SU-DHL-6 (cell line): ENCODE data around the gene ACOT4.
"Not testable (repeated sequence)": the region's sequence is repeated elsewhere in the genome, so short reads cannot be mapped to it uniquely, and the experiment has no call there.

Source experiments
- CTCF ChIP-seq: fragments of 200-600 bp; sonication (generic); IDR thresholded peaks from one replicate; pipeline ENCODE4 v1.5.1; 2017; ENCODE audit warnings: antibody characterized with exemption, mild to moderate bottlenecking, low read length, moderate library complexity; ENCODE audit not compliant: insufficient read depth, poor library complexity, severe bottlenecking
- EZH2phosphoT487 ChIP-seq: fragments of 200-600 bp; sonication (generic), shearing (Covaris generic); conservative IDR thresholded peaks from 2 replicates; pipeline ENCODE4 v1.6.1; 2018; ENCODE audit warnings: mild to moderate bottlenecking, antibody characterized with exemption, low read length, moderate library complexity, mixed read lengths

- not testable (repeated sequence) for TF ChIP-seq CTCF, EZH2phosphoT487
These were observed 22.3 kb upstream of the ACOT4 start, which contains the start of gene ACOT2 for GRCh38 chr14:73569185-73569958.
